Fibroblast of lung (primary cell): ENCODE results near the gene GSTM3.

Experiments used
- CTCF ChIP-seq, 2 donors: IDR thresholded peaks in 1 of 2; conservative IDR thresholded peaks in 1 of 2; 1 replicate in 1 of 2; 2 replicates in 1 of 2; pipeline ENCODE4 v1.5.1; 2011 to 2012; ENCODE audit warnings: low read length in 2 of 2, control low read depth in 1 of 2, inconsistent platforms in 1 of 2, low read depth in 1 of 2, mild to moderate bottlenecking in 1 of 2
- EZH2 ChIP-seq: IDR thresholded peaks from 2 replicates; pipeline ENCODE4 v1.5.1; 2012; ENCODE audit warnings: low read length, control low read depth, mild to moderate bottlenecking; ENCODE audit errors: missing control alignments

GRCh38 chr1:109728870-109729269 is 12.0 kb downstream of the GSTM3 start:
- TF ChIP-seq EZH2 (no peak), CTCF (conservative IDR thresholded peaks at IDR 0.05 in 1 of 2, IDR thresholded peaks at IDR 0.05 in 1 of 2; ENCODE audit: low read depth in 1 of 2, low read length in 2 of 2) (no peak)
